ENCODE data around the gene RNFT2. TPM values are rescaled to one million over a fixed set of nuclear protein-coding genes. Genes with fewer than 3 reads are reported as not detected.

The RNFT2 gene
- total RNA-seq, 1 experiment from 2014 or later, result 29.5 TPM

DNA sequence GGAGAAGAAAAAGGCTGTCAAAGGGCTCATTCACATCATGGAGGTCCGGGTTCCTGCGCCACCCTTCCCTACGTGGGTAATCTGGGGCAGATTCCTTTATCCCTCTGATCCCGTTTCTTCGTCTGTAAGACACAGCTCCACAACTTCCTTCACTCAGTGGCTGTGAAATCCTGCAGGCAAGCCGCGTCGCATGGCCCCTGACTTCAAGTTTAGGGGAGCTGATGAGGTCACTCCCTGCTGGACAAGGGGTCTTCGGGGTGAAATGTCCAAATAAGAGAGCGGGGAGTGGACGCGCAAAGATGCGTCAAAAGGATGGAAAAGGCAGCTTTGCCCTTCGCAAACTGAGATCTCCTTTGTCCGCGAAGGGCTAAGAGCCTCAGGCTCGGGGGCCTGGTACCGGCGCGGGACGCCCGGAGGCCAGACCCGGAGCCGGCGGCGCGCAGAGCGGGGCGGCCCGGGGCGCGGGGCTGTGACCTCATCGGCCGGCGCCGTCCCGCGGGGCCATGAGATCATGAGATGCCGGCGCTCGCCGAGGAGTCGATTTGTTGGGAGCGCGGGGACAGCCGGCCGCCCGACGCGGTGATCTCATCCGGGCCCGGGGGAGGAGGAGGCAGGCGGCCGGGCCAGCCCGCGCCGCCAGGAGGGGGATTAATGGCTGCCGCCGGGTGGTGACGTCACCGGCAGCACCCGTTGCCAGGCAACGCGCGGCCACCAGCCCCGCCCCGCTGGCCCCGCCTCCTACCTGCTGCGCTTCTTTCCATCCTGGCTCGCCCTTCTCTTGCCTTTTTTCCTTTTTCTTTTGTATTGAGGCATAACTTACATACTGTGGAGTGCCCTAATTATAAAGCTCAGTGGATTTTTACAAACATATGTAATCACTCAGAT is 81.1 kb downstream of the RNFT2 start:
- H2AK5ac ChIP-seq (ENCODE audit: insufficient read length, low read length), result no peak overlapping the region
- H3K23ac ChIP-seq (ENCODE audit: insufficient read length, low read depth, low read length), result no peak overlapping the region
- Mint-ChIP-seq H3K4me1 (peaks cover 12 to 28% of the 10 kb centered on the region in 2 experiments), H3K4me3 (peak overlapping the region; percentile 96 to 97), H3K27ac (peak overlapping the region; percentile 98 to 100 (median 100)), H3K36me3 (ENCODE audit: insufficient read depth in 1 of 3, low read depth in 3 of 3) (peaks cover 0 to 2% (median 0%) of the 10 kb centered on the region in 3 experiments; a peak in 1 of 7 replicates), H3K27me3 (ENCODE audit: low read depth) (no peaks in the 10 kb centered on the region), H3K9me3 (no peaks in the 10 kb centered on the region; a peak in 1 of 5 replicates)
- peak overlapping the region; percentile 43 for H4K91ac ChIP-seq (ENCODE audit: insufficient read length, low read depth, low read length)
- no peak overlapping the region for H2BK120ac ChIP-seq (ENCODE audit: low read depth, low read length, poor library complexity, severe bottlenecking)
- no peaks in the 10 kb centered on the region for H3K9me3 ChIP-seq (ENCODE audit: control insufficient read depth, low read depth, low read length)
- H4K5ac ChIP-seq (ENCODE audit: insufficient read length, low read depth, low read length), result peak overlapping the region; percentile 99
- H4K8ac ChIP-seq (replicated peaks; ENCODE audit: insufficient read length, low read depth, low read length), result peak overlapping the region; percentile 92
- H3K23me2 ChIP-seq (ENCODE audit: insufficient read length, low read depth, low read length, poor library complexity, severe bottlenecking), result peaks cover 6% of the 10 kb centered on the region
- peak overlapping the region; percentile 31 for H2BK5ac ChIP-seq (ENCODE audit: insufficient read length, low read length)
- WGBS (ENCODE audit: extremely low coverage, insufficient read length, low lambda C conversion rate), result no CpG with 5 or more reads among the region's 70 CpGs
- no peaks in the 10 kb centered on the region for H3K79me1 ChIP-seq (ENCODE audit: insufficient read depth, low read depth, low read length, poor library complexity, severe bottlenecking)
- peak overlapping the region; percentile 97 for H3K14ac ChIP-seq (ENCODE audit: insufficient read depth, low read length)
- peak overlapping the region; percentile 97 for H3K4ac ChIP-seq (ENCODE audit: low read depth, low read length)
- peak overlapping the region; percentile 85 for H3K27ac ChIP-seq (ENCODE audit: insufficient read length, low read depth, low read length)
- peak overlapping the region; percentile 87 for H3K4me2 ChIP-seq (ENCODE audit: insufficient read depth, insufficient read length, low read length)
- H2BK20ac ChIP-seq (ENCODE audit: low read depth, low read length, poor library complexity, severe bottlenecking), result no peak overlapping the region
- no peaks in the 10 kb centered on the region for H3K79me2 ChIP-seq (ENCODE audit: insufficient read depth, low read length)
- H3K27me3 ChIP-seq (ENCODE audit: insufficient read depth, low read length), result no peaks in the 10 kb centered on the region
- peak overlapping the region; percentile 98 for H3K9ac ChIP-seq (ENCODE audit: extremely low read depth, insufficient read length, low read length)
- H3K4me1 ChIP-seq (ENCODE audit: insufficient read depth, low read length), result no peaks in the 10 kb centered on the region
- H2AFZ ChIP-seq (ENCODE audit: low read length), result peak overlapping the region; percentile 41
- peak; percentile 92 for DNase-seq
- peak overlapping the region; percentile 46 for H3T11ph ChIP-seq (ENCODE audit: low read length)
- H2BK15ac ChIP-seq (ENCODE audit: low read depth, low read length), result no peak overlapping the region
- TF ChIP-seq, protein P1, sequence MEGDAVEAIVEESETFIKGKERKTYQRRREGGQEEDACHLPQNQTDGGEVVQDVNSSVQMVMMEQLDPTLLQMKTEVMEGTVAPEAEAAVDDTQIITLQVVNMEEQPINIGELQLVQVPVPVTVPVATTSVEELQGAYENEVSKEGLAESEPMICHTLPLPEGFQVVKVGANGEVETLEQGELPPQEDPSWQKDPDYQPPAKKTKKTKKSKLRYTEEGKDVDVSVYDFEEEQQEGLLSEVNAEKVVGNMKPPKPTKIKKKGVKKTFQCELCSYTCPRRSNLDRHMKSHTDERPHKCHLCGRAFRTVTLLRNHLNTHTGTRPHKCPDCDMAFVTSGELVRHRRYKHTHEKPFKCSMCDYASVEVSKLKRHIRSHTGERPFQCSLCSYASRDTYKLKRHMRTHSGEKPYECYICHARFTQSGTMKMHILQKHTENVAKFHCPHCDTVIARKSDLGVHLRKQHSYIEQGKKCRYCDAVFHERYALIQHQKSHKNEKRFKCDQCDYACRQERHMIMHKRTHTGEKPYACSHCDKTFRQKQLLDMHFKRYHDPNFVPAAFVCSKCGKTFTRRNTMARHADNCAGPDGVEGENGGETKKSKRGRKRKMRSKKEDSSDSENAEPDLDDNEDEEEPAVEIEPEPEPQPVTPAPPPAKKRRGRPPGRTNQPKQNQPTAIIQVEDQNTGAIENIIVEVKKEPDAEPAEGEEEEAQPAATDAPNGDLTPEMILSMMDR (conservative IDR thresholded peaks at IDR 0.05), result no peak
- no peak overlapping the region for H3K56ac ChIP-seq (ENCODE audit: insufficient read length, low read depth, low read length)
- H3K18ac ChIP-seq (ENCODE audit: insufficient read length, low read depth, low read length), result peak overlapping the region; percentile 96
- H2BK12ac ChIP-seq (ENCODE audit: insufficient read length, low read depth, low read length), result peak overlapping the region; percentile 55
- no peaks in the 10 kb centered on the region for H4K20me1 ChIP-seq (ENCODE audit: control insufficient read depth, insufficient read depth, insufficient read length)

All from H9 (cell line).